ENCODE results near the gene DPEP2NB. TPM values are rescaled to one million over a fixed set of nuclear protein-coding genes. Genes with fewer than 3 reads are reported as not detected.
"Not testable (repeated sequence)": the region's sequence is repeated elsewhere in the genome, so short reads cannot be mapped to it uniquely, and the experiment has no call there.

The DPEP2NB gene
- polyA plus RNA-seq, 5 donors, result not detected

- DNase-seq, result no peak
Measured at GRCh38 chr16:67982011-67982696, 33.6 kb downstream of the DPEP2NB start.

GRCh38 chr16:67979955-67980678 lies 35.6 kb downstream of the DPEP2NB start, which contains the start of gene DPEP3:
Gene DPEP3, minus strand, starts transcription at chr16:67980499. Its CDS starts 119 bp downstream, at chr16:67980380.
- no peak for DNase-seq

- DNase-seq, result no peak
Measured at GRCh38 chr16:67977469-67978227, 38.1 kb downstream of the DPEP2NB start.

- DNase-seq, result no peak
Measured at GRCh38 chr16:67977005-67977404, 38.7 kb downstream of the DPEP2NB start.

- no peak for DNase-seq
Measured at GRCh38 chr16:67976205-67976604, 39.5 kb downstream of the DPEP2NB start.

GRCh38 chr16:67975321-67976105 lies 40.2 kb downstream of the DPEP2NB start:
- no peak for DNase-seq

GRCh38 chr16:67972285-67972684 lies 43.4 kb downstream of the DPEP2NB start:
- not testable (repeated sequence) for DNase-seq

GRCh38 chr16:67971111-67971510 lies 44.6 kb downstream of the DPEP2NB start:
- no peak for DNase-seq

GRCh38 chr16:67969254-67970039 lies 46.3 kb downstream of the DPEP2NB start:
- DNase-seq, result no peak

- DNase-seq, result peak; percentile 90
Measured at GRCh38 chr16:67968400-67969253, 47.1 kb downstream of the DPEP2NB start, which contains the start of gene SLC12A4. Gene SLC12A4, minus strand, starts transcription at chr16:67968637. Its CDS starts 84 bp downstream, at chr16:67968553.

GRCh38 chr16:67967958-67968399 lies 47.7 kb downstream of the DPEP2NB start:
- DNase-seq, result peak in 1 of 2 donors; percentile 38

- no peak for DNase-seq
Measured at GRCh38 chr16:67967183-67967957, 48.3 kb downstream of the DPEP2NB start.

GRCh38 chr16:67966549-67967182 lies 49.0 kb downstream of the DPEP2NB start:
- no peak for DNase-seq

GRCh38 chr16:67965668-67966548 lies 49.8 kb downstream of the DPEP2NB start:
- DNase-seq, result no peak

- no peak for DNase-seq
Measured at GRCh38 chr16:67964477-67965131, 51.1 kb downstream of the DPEP2NB start.

- peak in 1 of 2 donors; percentile 47 for DNase-seq
Measured at GRCh38 chr16:67963662-67964321, 51.9 kb downstream of the DPEP2NB start.

All from right lung (tissue), 5 donors.